NCI-H1048 (cell line): ENCODE data around the gene COQ4.

Source experiments
- DNase-seq: peaks from one replicate; lab custom pipeline; 2025; lab: John Stamatoyannopoulos, UW

COQ4 gene

GRCh38 chr9:128372784-128373183 is 50.1 kb downstream of the COQ4 start:
- no peak for DNase-seq

- DNase-seq = no peak
Measured at GRCh38 chr9:128374221-128374675, 51.6 kb downstream of the COQ4 start.

GRCh38 chr9:128375865-128376264 is 53.2 kb downstream of the COQ4 start:
- no peak for DNase-seq

GRCh38 chr9:128382261-128382660 is 59.6 kb downstream of the COQ4 start:
- DNase-seq = no peak

DNA sequence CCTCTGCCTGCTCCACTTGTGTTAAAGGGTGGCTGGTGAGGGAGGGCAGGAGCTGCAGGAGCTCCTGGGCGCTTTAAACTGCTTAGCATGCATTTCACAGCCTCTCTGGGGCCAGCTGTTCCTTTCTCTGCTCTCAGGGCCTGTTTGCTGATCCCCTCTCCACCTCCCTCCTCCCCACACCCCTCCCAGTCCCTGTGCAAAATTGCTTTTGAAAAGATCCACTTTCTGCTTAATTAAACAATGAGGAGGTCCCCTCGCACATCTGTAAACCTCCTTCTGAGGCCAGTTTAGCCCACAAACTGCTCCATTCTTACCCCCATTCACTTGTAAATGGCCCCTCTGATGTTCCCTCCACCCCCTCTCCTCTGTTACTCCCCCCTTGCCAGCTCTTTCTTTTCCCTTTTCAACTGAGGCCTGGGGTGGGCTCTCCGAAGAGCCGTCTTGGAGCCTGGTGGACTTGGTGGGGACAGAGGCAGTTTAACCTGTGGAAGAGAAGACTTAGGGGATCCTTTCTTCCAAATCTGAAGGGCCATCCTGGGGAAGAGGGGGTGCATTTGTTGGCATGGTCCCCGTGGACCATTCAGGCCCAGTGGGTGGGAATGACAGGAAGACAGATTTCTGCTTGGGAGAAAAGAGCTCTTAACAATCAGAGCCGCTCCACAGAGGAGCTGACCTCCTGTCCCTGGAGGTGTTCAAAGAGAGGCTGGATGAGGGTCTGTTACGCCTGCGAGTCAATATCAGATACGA is 60.5 kb downstream of the COQ4 start:
- no peak for DNase-seq
